ENCODE results near the gene LARP4B.

LARP4B gene

DNA sequence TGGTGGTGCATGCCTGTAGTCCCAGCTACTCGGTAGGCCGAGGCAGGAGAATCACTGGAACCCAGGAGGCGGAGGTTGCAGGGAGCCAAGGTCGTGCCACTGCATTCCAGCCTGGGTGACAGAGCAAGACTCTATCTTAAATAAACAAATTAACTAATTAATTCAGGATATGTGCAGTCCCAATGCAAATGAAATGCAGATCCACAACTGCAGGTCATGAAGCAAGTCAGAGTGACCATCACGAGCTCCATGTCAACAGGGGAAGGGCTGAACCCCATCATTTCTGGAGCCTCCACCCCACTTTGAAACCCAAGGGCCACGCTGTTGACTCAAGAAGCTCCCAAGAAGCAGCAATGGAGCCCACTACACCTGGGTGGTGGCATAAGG, 115.4 kb downstream of the LARP4B start:
- Histone ChIP-seq H4K20me1 (peaks cover 89% of the 10 kb centered on the region), H3K27me3 (no peaks in the 10 kb centered on the region), H3K9me3 (no peaks in the 10 kb centered on the region), H3K36me3 (peaks cover 99% of the 10 kb centered on the region), H3K9ac (no peak overlapping the region), H3K4me1 (peaks cover 10% of the 10 kb centered on the region), H3K4me3 (no peak overlapping the region), H3K4me2 (no peak overlapping the region), H3K27ac (no peak overlapping the region)
- no peak for TF ChIP-seq Cebpa-rat (IDR thresholded peaks at IDR 0.05)

DNA sequence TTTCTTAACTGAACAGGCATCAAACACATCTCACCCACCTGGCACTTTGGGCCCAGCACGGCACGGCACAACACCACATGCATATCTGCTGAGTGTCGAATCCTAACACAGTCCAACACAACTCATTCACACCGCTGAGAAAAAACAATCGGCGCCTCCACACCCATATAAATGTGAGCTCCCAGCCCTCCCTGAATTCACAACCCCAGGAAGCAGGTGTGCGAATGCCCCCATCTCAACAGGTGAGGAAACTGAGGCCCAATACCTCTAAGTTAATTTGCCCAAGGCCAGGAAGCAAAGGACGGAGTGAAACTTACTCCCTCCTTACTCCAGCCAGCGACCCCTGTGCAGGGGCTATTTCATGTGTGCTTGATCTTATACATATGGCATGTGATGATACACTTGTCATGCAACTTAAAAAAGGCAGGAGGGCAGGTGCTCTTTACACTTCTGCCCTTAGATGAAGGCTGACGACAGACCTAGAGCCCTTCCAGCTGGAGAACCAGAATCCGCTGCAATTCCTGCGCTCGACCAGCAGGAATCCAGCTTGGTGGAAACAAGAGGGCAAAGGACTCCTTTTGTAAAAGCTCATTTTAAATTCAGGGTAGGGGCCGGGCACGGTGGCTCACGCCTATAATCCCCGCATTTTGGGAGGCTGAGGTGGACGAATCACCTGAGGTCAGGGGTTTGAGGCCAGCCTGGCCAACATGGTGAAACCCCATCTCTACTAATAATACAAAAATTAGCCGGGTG, 116.0 kb downstream of the LARP4B start:
- Histone ChIP-seq H3K9me3 (no peaks in the 10 kb centered on the region), H3K27ac (no peak overlapping the region), H3K36me3 (peaks cover 99% of the 10 kb centered on the region), H3K4me2 (no peak overlapping the region), H3K4me3 (no peak overlapping the region), H3K27me3 (no peaks in the 10 kb centered on the region), H4K20me1 (peaks cover 87% of the 10 kb centered on the region), H3K9ac (no peak overlapping the region), H3K4me1 (peaks cover 9% of the 10 kb centered on the region; the same call in 1 of the 2 replicates)
- no peak for TF ChIP-seq Cebpa-rat (IDR thresholded peaks at IDR 0.05)

DNA sequence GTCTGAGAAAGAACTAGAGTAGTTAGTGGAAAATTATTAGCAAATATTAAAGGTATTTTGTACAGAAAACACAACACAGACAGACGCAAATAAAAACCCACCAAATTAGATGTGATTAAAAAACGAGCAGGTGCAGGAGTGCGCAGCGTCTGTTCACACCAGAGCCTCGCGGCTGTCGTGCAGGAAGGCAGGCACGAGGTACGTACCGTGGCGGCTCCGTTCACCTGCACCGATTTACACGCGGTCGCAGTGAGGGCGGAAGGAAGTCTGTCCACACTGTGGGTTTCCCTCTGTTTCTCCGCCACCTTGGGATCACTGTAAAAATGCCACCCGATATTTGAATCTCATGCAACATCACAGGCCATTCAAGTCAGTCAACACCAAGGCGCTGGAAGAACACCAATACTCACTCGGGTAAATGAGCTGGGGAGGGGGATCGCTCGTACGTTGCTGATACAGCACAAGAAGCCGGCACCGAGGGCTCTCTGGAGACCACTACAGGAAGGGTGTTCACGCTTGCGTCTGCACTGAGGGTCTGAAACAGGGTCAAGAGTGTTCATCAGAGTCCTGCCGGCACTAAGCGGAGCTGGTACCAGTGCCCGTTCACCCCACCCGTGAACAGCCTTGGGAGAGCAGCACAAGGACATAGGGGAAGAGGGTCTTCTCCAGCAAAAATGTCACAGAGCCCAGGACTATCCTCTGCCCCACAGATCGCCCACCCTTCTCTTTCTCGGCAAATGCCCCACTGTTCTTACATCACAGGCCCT, 116.8 kb downstream of the LARP4B start:
- TF ChIP-seq Cebpa-rat (IDR thresholded peaks at IDR 0.05): no peak
- Histone ChIP-seq H3K27me3 (no peaks in the 10 kb centered on the region), H3K4me2 (no peak overlapping the region), H3K4me1 (peaks cover 9% of the 10 kb centered on the region; the same call in 1 of the 2 replicates), H3K9ac (no peak overlapping the region), H3K36me3 (peaks cover 99% of the 10 kb centered on the region), H4K20me1 (peaks cover 87% of the 10 kb centered on the region), H3K9me3 (no peaks in the 10 kb centered on the region), H3K4me3 (no peak overlapping the region), H3K27ac (no peak overlapping the region)

DNA sequence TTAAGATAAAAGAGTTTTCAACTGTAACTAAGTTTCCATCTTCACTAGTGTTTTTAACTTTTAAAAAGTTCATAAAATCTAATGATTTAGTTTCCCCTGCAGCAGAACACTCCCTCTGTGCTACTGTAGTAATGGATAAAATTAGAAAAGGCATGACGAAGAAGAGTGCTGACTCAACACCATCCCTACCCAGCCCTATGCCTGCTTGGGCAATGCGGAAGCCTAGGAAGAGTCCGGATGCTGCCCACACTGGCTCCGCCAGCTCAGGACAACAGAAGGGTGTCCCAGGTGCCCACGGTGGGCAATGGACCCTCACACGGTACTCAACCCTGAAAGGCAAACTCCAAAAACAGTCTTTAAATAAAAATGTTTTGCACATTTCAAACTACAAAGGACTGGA, 118.2 kb downstream of the LARP4B start:
- Histone ChIP-seq H3K9me3 (no peaks in the 10 kb centered on the region), H3K27me3 (no peaks in the 10 kb centered on the region), H3K27ac (no peak overlapping the region), H3K9ac (no peak overlapping the region), H3K36me3 (peaks cover 98% of the 10 kb centered on the region), H4K20me1 (peaks cover 88% of the 10 kb centered on the region), H3K4me1 (peaks cover 9% of the 10 kb centered on the region; the same call in 1 of the 2 replicates), H3K4me3 (no peak overlapping the region), H3K4me2 (no peak overlapping the region)
- no peak for TF ChIP-seq Cebpa-rat (IDR thresholded peaks at IDR 0.05)

DNA sequence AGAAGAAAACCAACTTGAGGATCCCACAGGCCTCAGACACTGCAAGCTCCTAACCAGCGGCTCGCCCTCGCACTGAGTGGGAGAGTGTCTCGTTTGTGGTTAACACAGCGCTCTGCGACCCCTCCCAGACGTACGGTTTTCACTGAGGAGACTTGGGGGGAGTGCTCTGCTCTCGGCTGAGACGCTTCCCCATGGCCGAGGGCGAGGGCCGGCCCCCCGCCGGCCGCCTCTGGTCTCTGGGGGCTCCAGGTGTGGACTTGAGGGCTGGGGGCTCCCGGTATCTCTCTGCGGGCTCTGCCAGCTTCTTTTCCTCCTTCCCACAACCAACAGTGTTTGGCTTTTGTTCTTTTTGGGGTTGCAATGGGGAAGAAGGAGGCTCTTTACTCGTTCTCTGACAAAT, 118.7 kb downstream of the LARP4B start:
- no peaks in the 10 kb centered on the region for H3K9me3 ChIP-seq
- H3K27me3 ChIP-seq: no peaks in the 10 kb centered on the region
- H4K20me1 ChIP-seq: peaks cover 90% of the 10 kb centered on the region
- no peak overlapping the region for H3K9ac ChIP-seq
- no peak overlapping the region for H3K4me2 ChIP-seq
- no peak overlapping the region for H3K4me3 ChIP-seq
- H3K27ac ChIP-seq: no peak overlapping the region
- TF ChIP-seq Cebpa-rat (IDR thresholded peaks at IDR 0.05): no peak
- peaks cover 9% of the 10 kb centered on the region; the same call in 1 of the 2 replicates for H3K4me1 ChIP-seq
- peaks cover 98% of the 10 kb centered on the region for H3K36me3 ChIP-seq

DNA sequence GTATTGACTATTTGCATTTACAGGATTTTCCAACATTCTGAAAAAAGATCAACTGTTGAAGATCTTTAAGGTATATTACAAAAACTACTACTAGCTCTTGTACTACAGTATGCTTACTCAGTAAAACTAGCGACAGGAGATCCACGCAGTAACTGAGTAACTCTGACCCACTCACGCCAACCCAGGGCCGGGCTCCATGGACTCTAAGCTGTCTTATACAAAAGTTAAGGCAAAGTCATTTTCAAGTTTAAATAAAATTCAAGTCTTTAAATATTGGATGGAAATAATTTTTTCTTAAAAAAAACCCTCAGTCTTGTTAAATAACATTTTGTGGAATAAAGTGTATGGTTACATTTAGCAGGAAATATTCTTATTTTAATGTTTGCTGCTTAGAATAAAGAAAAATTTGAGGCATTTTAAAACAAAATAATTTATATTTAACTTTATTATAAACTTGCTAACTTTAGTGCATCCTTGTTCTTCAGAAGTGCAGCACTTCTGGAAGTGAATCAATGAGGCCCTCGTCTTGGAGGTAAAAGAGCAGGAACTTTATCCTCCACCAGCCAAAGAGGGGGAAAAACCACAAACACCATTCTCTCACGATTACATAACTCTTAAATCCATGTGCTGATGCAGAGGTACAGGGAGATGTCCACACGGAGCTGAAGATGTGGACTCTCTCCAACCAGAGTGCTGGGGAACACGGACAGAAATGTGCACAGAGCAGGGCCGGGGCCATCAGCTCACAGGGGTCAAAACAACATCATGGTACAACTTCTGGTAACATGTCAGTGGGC, 119.9 kb downstream of the LARP4B start:
- no peak overlapping the region for H3K4me2 ChIP-seq
- peaks cover 12% of the 10 kb centered on the region for H3K4me1 ChIP-seq
- peaks cover 98% of the 10 kb centered on the region for H3K36me3 ChIP-seq
- H3K9me3 ChIP-seq: no peaks in the 10 kb centered on the region
- no peak overlapping the region for H3K27ac ChIP-seq
- H4K20me1 ChIP-seq: peaks cover 92% of the 10 kb centered on the region
- no peak overlapping the region for H3K9ac ChIP-seq
- TF ChIP-seq Cebpa-rat (IDR thresholded peaks at IDR 0.05): no peak
- H3K4me3 ChIP-seq: no peak overlapping the region
- no peaks in the 10 kb centered on the region for H3K27me3 ChIP-seq

DNA sequence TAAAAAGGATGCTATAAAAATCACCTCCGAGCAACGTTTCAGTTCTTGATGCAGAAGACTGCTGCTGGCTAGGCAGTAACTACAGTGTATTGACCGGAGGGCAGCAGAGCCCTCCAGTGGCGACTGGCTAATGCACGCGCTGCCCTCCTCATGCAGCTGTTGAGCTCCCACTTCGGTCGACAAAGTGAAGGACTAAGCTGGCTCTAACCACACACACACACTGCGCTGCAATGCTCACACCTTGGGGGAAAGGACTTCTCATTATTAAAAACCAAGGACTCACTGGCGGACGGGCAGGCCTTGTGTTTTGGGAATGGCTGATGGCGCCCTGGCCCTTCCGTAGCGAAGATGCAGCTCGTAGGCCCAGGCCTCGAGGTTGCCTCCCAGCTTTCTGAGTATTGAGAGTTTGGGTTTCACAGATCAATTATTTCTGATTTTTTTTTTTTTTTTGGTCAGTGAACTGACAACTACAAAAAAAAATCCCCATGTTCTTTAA, 121.1 kb downstream of the LARP4B start:
- H3K27ac ChIP-seq: no peak overlapping the region
- no peak overlapping the region for H3K4me3 ChIP-seq
- no peak overlapping the region for H3K9ac ChIP-seq
- peaks cover 93% of the 10 kb centered on the region for H3K36me3 ChIP-seq
- no peaks in the 10 kb centered on the region for H3K27me3 ChIP-seq
- no peaks in the 10 kb centered on the region for H3K9me3 ChIP-seq
- peaks cover 92% of the 10 kb centered on the region for H4K20me1 ChIP-seq
- no peak for TF ChIP-seq Cebpa-rat (IDR thresholded peaks at IDR 0.05)
- H3K4me1 ChIP-seq: peaks cover 24% of the 10 kb centered on the region
- no peak overlapping the region for H3K4me2 ChIP-seq

DNA sequence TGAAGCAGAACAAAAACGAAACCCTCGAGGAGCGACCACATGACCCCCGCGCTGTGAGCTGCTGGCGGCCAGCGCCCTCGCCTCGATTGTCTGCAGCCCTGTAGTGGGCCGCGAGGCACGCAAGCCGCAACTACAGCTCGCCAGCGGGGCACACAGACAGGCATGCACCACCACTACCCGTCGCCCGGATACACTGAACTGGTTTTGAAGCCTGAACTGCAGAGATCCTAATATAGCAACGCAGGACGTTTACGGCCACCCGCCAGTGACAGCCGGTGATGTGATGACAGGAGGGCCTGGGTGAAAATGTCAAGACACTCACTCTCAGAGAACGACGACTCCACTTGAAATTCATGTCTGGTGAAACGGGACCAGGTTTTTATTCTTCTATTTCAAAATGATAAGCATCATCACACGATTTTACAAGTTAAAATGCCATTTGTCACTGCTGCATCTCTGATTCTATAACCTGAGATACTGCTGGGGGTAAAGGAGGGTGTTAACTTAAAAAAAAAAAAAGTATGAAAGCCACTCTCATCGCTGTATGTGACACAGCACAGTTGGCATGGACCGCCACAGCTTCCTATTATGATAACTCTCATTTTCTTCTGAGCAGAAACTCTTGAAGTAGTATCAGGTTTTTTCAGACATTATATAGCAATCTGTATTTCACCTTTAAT, 121.7 kb downstream of the LARP4B start:
- Histone ChIP-seq H3K4me3 (no peak overlapping the region), H3K27ac (no peak overlapping the region), H3K27me3 (no peaks in the 10 kb centered on the region), H3K9me3 (no peaks in the 10 kb centered on the region), H3K4me2 (no peak overlapping the region), H4K20me1 (peaks cover 92% of the 10 kb centered on the region), H3K4me1 (peaks cover 30% of the 10 kb centered on the region), H3K9ac (no peak overlapping the region), H3K36me3 (peaks cover 87% of the 10 kb centered on the region)
- TF ChIP-seq Cebpa-rat (IDR thresholded peaks at IDR 0.05): no peak

DNA sequence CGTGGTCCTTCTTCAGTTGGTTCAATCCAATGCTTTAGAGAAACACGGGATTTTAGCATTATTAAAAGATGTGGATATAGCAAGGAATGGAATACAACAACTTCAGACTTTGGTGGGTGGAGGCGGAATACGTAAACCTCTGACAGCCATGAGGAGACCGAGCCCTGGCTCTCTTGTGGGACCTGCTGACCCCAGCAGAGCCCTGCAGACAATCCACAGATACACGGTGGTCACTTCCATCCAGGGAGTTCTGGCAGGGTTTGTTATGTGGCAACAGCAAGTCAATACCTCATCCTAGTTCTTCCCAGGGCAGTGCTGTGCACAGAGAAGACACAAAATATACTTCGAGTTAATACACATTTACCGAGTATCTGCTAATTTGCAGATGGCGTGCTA, 123.5 kb downstream of the LARP4B start:
- Histone ChIP-seq H3K27me3 (no peaks in the 10 kb centered on the region), H3K36me3 (peaks cover 69% of the 10 kb centered on the region), H3K9me3 (no peaks in the 10 kb centered on the region), H3K9ac (no peak overlapping the region), H3K4me2 (no peak overlapping the region), H3K4me3 (no peak overlapping the region), H3K4me1 (peaks cover 42% of the 10 kb centered on the region), H3K27ac (no peak overlapping the region), H4K20me1 (peaks cover 97% of the 10 kb centered on the region)
- no peak for TF ChIP-seq Cebpa-rat (IDR thresholded peaks at IDR 0.05)
